ENCODE data around the gene SUSD1.

DNA sequence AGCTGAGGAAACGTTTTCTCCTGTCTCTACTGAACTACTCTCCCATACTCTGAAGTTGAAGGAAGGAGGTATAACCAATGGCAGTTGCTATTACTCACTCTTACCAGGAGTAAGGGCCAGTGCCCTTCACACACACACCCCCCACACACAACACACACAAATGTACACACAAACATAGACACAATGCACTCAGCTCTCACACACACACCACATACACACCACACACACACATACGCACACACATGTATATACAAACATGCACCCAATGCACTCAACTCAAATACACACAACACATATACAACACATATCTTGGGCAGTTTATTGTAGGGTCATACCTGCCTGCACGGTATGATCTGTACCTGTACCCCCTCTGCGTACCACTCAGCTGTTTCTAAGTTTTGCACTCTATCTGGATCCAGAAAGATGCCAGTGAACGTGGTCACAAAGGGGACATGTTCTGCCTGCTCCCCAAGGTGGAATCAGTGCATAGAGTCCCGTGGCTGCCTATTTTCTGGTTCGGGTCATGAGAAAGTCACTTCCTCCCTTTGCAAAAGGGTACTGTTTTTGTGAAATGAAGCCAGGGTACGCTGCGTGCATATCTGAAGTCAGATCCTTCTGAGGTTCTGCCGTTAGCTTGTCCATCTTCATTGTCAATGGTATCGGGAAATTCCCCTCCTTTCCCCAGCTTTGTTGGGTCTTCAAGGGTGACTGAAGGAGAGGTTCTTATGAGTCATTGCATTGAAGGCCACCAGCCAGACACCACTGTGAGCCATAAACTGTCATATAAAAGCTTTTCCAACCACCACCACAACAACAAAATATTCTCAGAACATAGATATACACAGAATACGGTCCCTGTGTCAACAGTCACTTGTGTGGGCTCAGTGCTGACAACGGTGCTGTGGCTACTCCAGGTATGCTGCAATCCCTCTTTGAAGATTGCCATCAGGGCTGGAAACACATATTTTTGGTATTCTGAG is 146.6 kb downstream of the SUSD1 start:
- TF ChIP-seq, protein P1, sequence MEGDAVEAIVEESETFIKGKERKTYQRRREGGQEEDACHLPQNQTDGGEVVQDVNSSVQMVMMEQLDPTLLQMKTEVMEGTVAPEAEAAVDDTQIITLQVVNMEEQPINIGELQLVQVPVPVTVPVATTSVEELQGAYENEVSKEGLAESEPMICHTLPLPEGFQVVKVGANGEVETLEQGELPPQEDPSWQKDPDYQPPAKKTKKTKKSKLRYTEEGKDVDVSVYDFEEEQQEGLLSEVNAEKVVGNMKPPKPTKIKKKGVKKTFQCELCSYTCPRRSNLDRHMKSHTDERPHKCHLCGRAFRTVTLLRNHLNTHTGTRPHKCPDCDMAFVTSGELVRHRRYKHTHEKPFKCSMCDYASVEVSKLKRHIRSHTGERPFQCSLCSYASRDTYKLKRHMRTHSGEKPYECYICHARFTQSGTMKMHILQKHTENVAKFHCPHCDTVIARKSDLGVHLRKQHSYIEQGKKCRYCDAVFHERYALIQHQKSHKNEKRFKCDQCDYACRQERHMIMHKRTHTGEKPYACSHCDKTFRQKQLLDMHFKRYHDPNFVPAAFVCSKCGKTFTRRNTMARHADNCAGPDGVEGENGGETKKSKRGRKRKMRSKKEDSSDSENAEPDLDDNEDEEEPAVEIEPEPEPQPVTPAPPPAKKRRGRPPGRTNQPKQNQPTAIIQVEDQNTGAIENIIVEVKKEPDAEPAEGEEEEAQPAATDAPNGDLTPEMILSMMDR (IDR thresholded peaks at IDR 0.05; ENCODE audit: low read depth, low read length), result no peak
- no peak for TF ChIP-seq POLR2A (IDR thresholded peaks at IDR 0.05; ENCODE audit: extremely low read depth, insufficient read length)
